GM08714 (cell line): ENCODE data around the gene SMC6.

ENCODE experiments used
- H3K4me3 ChIP-seq: fragments of 200-500 bp; sonication (Bioruptor generic); 2 replicates; pipeline ENCODE4 v1.5.1; 2014; ENCODE audit warnings: mild to moderate bottlenecking, low read length, inconsistent platforms
- ZNF274 ChIP-seq: IDR thresholded peaks from 2 replicates; pipeline ENCODE4 v1.6.1; 2012; ENCODE audit warnings: mild to moderate bottlenecking, low read depth, low read length

The SMC6 gene

DNA sequence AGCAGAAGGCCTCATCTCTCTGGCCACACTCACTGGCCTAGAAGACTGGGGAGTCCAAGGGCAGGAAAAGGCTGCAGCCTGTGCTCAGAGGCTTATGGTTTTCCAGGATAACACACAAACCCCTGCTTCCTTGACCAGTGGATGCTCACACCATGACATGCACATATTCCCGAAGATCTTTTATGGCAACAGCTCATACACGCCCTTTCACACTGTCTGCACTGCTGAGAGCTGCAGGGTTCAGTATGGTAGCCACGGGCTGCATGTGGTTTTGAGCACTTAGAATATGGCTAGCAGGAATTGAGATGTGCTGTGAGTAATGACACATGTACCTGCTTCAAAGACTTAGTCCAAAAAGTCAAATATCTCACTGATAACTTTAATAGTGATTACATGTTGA lies 117.4 kb downstream of the SMC6 start:
- no peak overlapping the region for H3K4me3 ChIP-seq

DNA sequence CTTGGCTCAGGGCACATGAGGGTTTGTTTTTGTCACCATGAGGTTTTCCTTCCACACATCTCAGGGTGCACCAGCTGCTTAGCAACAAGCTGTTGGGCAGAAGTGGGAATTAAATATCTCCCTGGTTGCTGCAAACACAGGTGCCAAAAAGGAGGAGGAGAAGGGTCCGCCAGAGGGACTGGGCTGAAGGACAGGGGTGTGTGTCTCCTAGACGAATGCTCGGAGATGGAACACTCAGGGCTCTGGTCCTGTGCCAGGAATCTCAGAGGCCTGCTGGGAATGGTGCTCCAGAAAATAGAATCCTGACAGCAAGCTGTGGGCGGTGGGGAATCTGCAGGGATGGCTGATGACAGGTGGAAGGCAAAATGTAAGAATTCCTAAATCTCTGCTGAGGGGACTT lies 118.6 kb downstream of the SMC6 start:
- no peak overlapping the region for H3K4me3 ChIP-seq
- no peak for TF ChIP-seq ZNF274

More for the DNA sequence above, 117.4 kb downstream of the SMC6 start:
- no peak for TF ChIP-seq ZNF274

DNA sequence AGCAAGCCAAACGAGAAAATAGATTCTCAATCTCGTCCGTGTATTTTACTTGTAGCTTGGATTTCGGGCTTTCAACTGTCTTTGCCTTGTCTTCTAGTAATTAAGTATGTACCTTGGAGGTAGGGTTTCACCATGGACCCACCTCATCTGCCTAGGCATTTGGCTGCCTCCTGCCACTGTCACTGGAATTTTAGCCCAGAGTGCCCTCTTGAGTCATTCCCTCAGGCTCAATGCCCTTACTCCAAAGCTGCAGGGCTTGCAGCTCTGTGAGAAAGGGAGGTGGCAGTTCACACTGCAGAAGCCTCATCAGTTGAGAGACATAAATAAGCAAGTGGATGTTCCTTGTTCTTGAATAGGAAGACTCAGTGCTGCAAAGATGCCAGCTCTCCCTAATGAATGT lies 123.5 kb downstream of the SMC6 start:
- no peak overlapping the region for H3K4me3 ChIP-seq
- TF ChIP-seq ZNF274 = no peak

DNA sequence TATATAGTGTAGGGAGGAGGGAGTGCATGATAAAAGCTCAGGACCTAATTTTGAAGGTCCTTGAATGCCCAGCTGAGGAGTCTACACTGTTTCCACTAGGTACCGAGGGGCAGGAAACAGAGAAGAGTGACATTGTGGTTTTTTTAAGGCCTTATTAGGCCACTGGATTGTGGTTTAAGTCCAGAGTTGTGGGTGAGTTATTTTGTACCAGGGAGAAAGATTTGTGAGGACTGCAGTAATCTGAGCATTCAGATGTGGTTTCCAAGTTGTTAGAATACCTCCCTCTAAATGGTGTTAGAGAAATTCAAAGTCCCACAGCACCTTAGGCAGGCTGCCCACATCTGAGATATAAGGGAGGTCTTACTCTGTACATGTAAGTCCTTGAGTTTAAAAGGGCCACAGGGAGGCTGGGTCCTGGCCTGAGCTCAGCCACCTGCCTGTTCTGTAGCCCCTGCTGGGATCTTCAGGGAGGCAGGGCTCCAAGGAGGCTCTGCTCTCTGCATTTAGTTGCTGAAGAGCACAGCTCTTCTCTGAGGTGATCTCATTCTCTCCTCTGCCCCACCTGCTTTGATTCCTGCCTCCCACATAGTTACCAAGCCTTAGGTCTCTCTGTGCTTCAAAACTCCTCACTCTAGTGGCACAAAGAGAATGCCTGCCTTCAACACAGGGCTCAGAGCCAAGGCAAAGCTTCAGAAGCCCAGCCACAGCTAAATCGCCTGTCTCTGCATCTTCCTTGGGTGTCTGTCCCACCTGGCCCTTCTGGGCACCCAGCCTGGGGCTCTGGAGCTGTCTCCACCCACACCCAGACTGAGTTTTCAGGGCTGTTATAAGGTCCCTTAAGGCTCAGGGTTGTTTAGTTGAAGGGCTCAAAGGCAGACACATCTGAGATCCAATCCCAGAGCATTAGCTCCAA lies 125.0 kb downstream of the SMC6 start:
- no peak overlapping the region for H3K4me3 ChIP-seq
- no peak for TF ChIP-seq ZNF274

DNA sequence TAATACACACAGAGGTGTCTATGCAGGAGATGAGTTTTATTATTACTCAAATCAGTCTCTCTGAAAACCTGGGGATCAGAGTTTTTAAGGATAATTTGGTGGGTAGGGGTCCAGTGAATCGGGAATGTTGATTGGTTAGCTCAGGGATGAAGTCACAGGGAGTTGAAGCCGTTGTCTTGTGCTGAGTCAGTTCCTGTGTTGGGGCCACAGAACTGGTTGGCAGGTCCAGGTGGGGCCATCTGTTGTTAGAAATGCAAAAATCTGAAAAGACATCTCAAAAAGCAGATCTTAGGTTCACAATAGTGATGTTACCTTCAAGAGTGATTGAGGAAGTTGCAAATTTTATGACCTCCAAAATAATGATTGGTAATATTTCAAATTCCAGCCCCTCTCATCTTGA lies 126.2 kb downstream of the SMC6 start:
- TF ChIP-seq ZNF274 = no peak
- no peak overlapping the region for H3K4me3 ChIP-seq

DNA sequence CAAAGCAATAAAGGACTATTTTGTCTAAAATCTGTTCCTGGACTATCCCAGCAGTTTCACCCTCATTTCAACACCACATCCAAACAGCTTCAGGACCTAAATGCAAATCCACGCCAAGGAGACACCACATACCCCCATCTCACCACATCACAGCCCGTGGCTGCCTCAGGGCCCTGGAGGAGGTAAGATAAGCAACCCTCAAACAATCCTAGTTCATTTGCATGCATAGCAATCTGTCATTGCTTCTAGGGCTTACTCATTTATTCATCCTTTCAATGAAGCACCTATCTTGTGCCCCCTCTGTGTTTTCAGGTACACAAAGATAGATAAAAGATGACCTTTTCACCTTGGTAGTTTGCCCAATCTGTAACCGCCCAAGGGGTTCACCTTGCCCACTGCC lies 126.6 kb downstream of the SMC6 start:
- no peak for TF ChIP-seq ZNF274
- no peak overlapping the region for H3K4me3 ChIP-seq

DNA sequence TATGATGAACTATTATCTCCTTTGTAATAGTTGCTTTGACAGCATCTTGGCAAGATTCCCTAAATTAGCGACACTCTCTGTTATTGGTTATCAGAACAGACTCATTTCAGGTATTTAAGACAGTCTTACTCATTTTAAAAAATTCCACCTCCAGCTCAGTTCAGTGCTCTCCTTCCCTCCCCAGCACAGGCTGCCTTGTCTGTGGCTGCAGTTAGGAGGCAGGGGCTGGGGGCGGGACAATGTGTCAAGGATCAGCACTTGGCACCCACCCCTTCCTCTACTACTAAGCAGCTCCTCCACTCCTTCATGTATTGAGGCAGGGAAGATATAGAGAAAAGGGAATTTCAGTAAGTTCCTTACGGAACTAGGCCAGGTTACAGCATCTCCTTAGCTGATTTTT lies 128.2 kb downstream of the SMC6 start:
- no peak for TF ChIP-seq ZNF274
- H3K4me3 ChIP-seq = no peak overlapping the region

DNA sequence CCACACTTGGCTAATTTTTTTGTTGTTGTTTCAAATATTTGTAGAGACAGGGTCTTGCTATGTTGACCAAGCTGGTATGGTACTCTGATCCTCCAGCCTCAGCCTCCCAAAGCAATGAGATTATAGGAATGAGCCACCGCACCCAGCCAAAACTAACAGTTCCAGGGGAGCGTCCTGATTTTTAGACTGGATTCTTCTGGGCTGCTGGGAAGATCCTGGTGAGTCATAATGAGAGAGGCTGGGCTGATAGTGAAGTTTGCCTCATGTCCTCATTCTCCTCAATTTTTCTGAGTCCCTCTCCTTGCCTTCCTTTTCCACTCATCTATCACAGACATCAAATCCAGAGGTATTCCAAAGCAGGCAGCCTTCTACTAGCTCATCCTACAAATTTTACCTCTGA lies 131.8 kb downstream of the SMC6 start:
- TF ChIP-seq ZNF274 = no peak
- no peak overlapping the region for H3K4me3 ChIP-seq

DNA sequence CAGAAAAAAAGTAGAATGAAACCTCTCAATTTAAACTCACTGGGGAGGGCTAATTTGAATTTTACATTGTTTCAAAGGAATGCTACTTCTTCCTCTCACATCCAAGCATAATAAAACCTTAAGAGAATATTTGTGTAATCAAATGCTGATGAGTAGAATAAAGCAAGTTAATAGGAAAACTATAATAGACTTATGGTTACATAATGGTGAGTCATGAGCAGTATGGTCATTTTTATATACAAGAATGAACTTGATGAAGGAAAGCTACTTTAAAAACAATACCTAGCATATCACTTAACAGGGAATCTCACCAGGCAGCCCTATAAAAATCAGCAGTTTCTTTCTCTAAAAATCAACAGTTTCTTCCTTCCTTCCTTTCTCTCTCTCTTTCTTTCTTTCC lies 132.8 kb downstream of the SMC6 start:
- TF ChIP-seq ZNF274 = no peak
- H3K4me3 ChIP-seq = no peak overlapping the region

DNA sequence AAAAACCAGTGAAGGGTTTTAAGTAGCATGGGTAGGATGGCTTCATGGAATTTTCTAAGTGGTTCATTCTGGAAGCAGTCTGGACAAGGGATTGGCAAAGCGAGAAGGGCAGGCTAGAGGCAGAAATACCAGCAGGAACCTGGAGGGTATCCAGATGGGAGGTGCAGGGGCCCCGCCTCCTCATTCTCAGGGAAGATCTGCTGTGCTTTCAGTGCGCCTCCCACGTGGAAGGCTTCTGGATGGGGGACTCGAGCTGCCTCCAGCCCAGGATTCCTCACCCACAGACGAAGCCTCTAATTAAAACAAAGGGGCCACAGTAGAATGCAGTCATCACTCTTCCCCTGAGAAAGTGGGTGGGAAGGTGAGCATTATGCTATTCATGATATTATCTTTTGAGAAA lies 133.3 kb downstream of the SMC6 start:
- H3K4me3 ChIP-seq = no peak overlapping the region
- TF ChIP-seq ZNF274 = no peak

DNA sequence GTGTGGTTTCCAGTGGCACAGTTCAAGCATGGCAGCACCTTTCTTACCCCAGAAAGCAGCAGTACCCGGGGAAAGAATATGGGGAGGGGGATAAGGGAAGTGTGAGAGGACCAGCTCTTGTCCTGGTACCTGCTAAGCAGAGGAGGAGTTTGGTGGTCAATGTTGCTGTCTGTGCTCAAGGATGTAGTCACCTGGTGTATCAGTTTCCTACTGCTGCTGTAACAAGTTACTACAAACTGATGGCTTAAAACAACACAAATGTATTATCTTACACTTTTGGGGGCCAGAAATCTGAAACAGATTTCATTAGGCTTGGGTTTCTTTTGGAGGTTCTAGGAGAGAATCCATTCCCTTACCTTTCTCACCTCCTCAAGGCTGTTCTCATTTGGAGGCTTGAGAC lies 135.7 kb downstream of the SMC6 start:
- no peak overlapping the region for H3K4me3 ChIP-seq
- no peak for TF ChIP-seq ZNF274

DNA sequence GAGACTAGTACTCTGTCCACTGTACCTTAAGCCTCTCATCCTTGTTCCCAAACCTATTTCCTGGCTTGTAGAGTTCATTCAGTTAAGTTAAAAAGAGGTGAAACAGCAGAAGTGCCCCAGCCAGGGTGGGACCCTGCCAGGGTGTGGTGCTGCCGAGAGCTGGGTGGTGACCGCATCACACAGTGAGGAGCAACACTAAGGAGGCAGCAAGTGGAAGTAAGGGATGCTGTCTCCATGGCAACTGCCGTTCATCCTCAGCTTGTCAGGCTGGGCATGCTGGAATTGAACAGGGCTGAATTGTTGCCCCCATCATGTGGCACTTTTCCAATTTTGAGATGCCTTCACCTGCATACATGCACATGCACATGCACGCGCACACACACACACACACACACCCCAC lies 136.1 kb downstream of the SMC6 start:
- H3K4me3 ChIP-seq = no peak overlapping the region
- TF ChIP-seq ZNF274 = no peak

DNA sequence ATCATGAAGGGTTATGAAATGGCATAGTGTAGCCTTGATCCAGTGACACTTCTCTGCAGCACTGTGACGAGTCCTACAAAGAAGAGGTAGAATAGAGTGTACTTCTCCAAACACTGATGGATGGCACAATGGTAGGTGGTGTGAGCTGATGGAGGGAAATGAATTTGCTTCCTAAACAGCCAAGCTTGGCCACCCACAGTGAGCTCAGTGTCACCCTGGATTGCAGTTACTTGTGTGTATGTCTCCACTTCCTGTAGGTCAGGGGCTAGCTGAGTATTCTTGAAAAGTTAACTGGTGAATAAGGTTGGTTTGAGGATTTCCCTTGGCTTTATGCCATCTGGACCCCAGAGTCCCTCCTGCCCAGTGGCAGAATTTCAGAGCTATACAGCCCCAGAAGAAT lies 137.2 kb downstream of the SMC6 start:
- no peak for TF ChIP-seq ZNF274
- H3K4me3 ChIP-seq = no peak overlapping the region

DNA sequence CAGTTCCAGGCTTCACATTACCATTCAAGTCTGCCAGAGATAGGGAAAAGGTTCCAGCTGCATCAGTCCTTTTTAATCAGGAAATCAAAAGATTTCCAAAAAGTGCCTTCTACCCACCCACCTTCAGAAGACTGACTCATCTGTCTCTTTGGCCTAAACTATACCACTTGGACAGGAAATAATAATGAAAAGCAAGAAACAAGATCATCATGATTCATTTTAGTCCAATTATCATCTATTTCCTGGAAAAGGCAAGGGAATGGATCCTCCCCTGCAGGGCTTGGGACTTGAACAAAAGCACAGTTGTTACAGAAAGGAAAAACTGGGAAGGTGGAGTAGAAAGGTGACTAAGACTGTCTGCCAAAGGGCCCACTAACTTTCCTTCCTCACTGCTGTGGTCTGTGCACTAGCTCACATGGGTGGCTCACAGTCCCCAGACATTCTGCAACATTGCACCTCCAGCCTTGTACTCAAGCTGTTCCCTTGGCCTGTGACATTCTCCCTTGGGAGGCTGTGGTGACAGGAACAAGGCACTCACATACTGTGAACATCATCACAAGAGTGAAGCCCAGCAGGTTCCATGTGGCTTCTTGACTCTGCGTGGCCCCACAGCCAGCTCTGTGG lies 137.8 kb downstream of the SMC6 start:
- no peak for TF ChIP-seq ZNF274
- H3K4me3 ChIP-seq = no peak overlapping the region

DNA sequence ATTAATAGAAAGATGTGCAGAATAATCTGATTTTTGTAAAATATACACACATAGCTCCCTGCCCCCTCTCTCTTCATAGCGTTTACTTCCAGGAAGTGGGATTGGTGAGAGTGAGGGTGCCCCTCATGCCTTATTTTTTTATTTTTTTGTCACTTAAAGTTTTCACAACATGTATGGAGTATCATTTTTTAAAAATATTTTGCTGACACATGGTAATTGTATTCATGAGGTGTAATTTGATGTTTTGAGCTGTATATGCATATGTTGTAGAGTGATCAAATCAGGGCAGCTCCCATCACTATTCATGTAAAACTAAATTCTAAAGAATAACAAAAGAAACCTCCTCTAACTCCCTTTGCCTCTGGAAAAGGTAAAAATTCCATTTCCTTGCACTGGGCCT lies 138.5 kb downstream of the SMC6 start:
- H3K4me3 ChIP-seq = no peak overlapping the region
- no peak for TF ChIP-seq ZNF274
